GM20000 (cell line): ENCODE measurements around the gene AKAP6.

Source experiments
- DNase-seq: peaks from one replicate; pipeline ENCODE4 v3.0.0; 2012; ENCODE audit warnings: low spot score
- CTCF ChIP-seq: IDR thresholded peaks from 2 replicates; pipeline ENCODE4 v1.5.1; 2012; ENCODE audit warnings: mild to moderate bottlenecking, control low read depth; ENCODE audit errors: extremely low read depth, missing control alignments

AKAP6 gene

GRCh38 chr14:32332415-32333316 lies 3.6 kb downstream of the AKAP6 start:
- no peak for TF ChIP-seq CTCF
- DNase-seq, result no peak

- TF ChIP-seq CTCF, result no peak
Observed at GRCh38 chr14:32336702-32337101, 7.6 kb downstream of the AKAP6 start.

GRCh38 chr14:32337759-32338158 lies 8.7 kb downstream of the AKAP6 start:
- no peak for TF ChIP-seq CTCF
- no peak for DNase-seq

More at GRCh38 chr14:32336702-32337101, 7.6 kb downstream of the AKAP6 start:
- DNase-seq, result no peak

- TF ChIP-seq CTCF, result no peak
- DNase-seq, result no peak
Observed at GRCh38 chr14:32339188-32339587, 10.1 kb downstream of the AKAP6 start.

- DNase-seq, result no peak
- no peak for TF ChIP-seq CTCF
Observed at GRCh38 chr14:32341947-32342846, 13.1 kb downstream of the AKAP6 start.

- no peak for DNase-seq
- TF ChIP-seq CTCF, result no peak
Observed at GRCh38 chr14:32342847-32343194, 13.7 kb downstream of the AKAP6 start.

GRCh38 chr14:32343926-32344430 lies 14.9 kb downstream of the AKAP6 start:
- no peak for DNase-seq
- TF ChIP-seq CTCF, result no peak
